Natural killer cell (primary cell): ENCODE measurements around the gene KIAA1958. TPM values are rescaled to one million over a fixed set of nuclear protein-coding genes. Genes with fewer than 3 reads are reported as not detected.

ENCODE experiments used
- ATAC-seq, 3 donors: fragments of 150-1000 bp in 2 of 3; fragments of 200-7000 bp in 1 of 3; cut with Tn5 transposase; 1 replicate in 1 of 3; 2 replicates in 2 of 3; pipeline ENCODE4 v1.10.0; 2021; ENCODE audit warnings: mild to moderate bottlenecking in 2 of 3, moderate library complexity in 2 of 3
- DNase-seq, 2 donors: peaks; one replicate each; pipeline versions ENCODE4 v3.0.0 to v3.0.0-alpha.2; 2013 to 2021; ENCODE audit warnings: mixed read lengths in 1 of 2
- H3K27ac ChIP-seq: one replicate; pipeline ENCODE4 v1.5.1; 2013; ENCODE audit warnings: mild to moderate bottlenecking, low read length
- H3K27me3 ChIP-seq: one replicate; pipeline ENCODE4 v1.6.1; 2013; ENCODE audit warnings: low read length; ENCODE audit not compliant: control insufficient read depth, insufficient read depth
- H3K36me3 ChIP-seq: one replicate; pipeline ENCODE4 v1.6.1; 2013; ENCODE audit warnings: low read length; ENCODE audit not compliant: control insufficient read depth, insufficient read depth
- H3K4me1 ChIP-seq: one replicate; pipeline ENCODE4 v1.6.1; 2013; ENCODE audit warnings: low read length; ENCODE audit not compliant: control insufficient read depth, insufficient read depth
- H3K4me3 ChIP-seq: one replicate; pipeline ENCODE4 v1.5.1; 2013; ENCODE audit warnings: low read length
- H3K9me3 ChIP-seq: one replicate; pipeline ENCODE4 v1.6.1; 2013; ENCODE audit warnings: low read length; ENCODE audit not compliant: control insufficient read depth, insufficient read depth
- H3K27ac Mint-ChIP-seq, 2 donors: one replicate each; pipeline ENCODE4 v1.8.0; 2022; ENCODE audit warnings: mild to moderate bottlenecking in 2 of 2, mixed read lengths in 2 of 2, moderate library complexity in 1 of 2
- H3K27me3 Mint-ChIP-seq, 2 donors: one replicate each; pipeline ENCODE4 v1.8.0; 2022; ENCODE audit warnings: low read depth in 2 of 2, mixed read lengths in 2 of 2
- H3K36me3 Mint-ChIP-seq: one replicate; pipeline ENCODE4 v1.8.0; 2022; ENCODE audit warnings: mixed read lengths
- H3K4me1 Mint-ChIP-seq, 2 donors: one replicate each; pipeline ENCODE4 v1.8.0; 2022; ENCODE audit warnings: mixed read lengths in 2 of 2
- H3K4me3 Mint-ChIP-seq: one replicate; pipeline ENCODE4 v1.8.0; 2022; ENCODE audit warnings: mild to moderate bottlenecking, moderate library complexity, mixed read lengths
- H3K9me3 Mint-ChIP-seq, 2 donors: one replicate each; pipeline ENCODE4 v1.8.0; 2022; ENCODE audit warnings: mixed read lengths in 2 of 2
- WGBS: methylation state at CpG from one replicate; pipeline ENCODE4 v1.1.7; 2013; ENCODE audit warnings: missing lambda C conversion rate; ENCODE audit not compliant: insufficient coverage; 5-methylcytosine and 5-hydroxymethylcytosine counted together
- intact Hi-C: fragments of 100-400 bp; cut with micrococcal nuclease; formaldehyde crosslinking; loops from one replicate; pipeline ENCODE4 v1.14.2; 2022
- total RNA-seq, 4 donors: library from RNA; stranded (reverse); fragments of 120-200 nt in 1 of 4; gene quantifications; one replicate each; pipeline versions ENCODE4 v1.2.3 to v1.2.4, GENCODE V29; 2013 to 2022
- TF ChIP-seq, protein P1 (sequence below): fragments of 200-600 bp; IDR thresholded peaks from one replicate; pipeline ENCODE4 v1.8.0; 2022; ENCODE audit warnings: antibody characterized with exemption

The KIAA1958 gene
- total RNA-seq, 3 donors from 2014 or later (not counting 1 experiment from before 2014, with no cell fraction given): 5.4 to 6.1 (median 5.5) TPM

DNA sequence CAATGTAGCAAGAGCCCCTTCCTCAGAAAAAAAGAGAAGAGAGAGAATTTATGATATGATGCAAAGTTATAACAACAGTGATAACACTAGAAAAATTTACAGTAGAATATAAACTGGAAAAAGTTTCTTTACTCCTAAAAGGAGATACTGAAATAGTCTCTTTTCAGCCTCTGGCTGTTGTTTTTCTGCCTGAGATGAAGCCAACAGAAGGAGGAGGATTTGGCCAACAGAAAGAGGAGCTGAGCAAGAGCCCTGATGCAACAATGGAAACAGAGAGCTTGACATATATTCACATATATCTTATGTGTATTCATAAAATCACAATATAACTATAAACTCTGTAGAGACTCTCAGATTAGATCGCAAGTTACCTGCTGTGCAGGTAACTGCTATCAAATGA is 122.2 kb downstream of the KIAA1958 start:
- no peak overlapping the region for H3K4me3 Mint-ChIP-seq
- ATAC-seq: no peak
- intact Hi-C loops: no loop called here
- H3K36me3 ChIP-seq: no peaks in the 10 kb centered on the region
- no peaks in the 10 kb centered on the region for H3K27me3 Mint-ChIP-seq
- H3K36me3 Mint-ChIP-seq: no peaks in the 10 kb centered on the region
- TF ChIP-seq, protein P1, sequence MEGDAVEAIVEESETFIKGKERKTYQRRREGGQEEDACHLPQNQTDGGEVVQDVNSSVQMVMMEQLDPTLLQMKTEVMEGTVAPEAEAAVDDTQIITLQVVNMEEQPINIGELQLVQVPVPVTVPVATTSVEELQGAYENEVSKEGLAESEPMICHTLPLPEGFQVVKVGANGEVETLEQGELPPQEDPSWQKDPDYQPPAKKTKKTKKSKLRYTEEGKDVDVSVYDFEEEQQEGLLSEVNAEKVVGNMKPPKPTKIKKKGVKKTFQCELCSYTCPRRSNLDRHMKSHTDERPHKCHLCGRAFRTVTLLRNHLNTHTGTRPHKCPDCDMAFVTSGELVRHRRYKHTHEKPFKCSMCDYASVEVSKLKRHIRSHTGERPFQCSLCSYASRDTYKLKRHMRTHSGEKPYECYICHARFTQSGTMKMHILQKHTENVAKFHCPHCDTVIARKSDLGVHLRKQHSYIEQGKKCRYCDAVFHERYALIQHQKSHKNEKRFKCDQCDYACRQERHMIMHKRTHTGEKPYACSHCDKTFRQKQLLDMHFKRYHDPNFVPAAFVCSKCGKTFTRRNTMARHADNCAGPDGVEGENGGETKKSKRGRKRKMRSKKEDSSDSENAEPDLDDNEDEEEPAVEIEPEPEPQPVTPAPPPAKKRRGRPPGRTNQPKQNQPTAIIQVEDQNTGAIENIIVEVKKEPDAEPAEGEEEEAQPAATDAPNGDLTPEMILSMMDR: no peak
- H3K9me3 ChIP-seq: no peaks in the 10 kb centered on the region
- H3K27ac Mint-ChIP-seq: no peak overlapping the region
- H3K4me1 ChIP-seq: no peaks in the 10 kb centered on the region
- H3K27ac ChIP-seq: no peak overlapping the region
- DNase-seq: no peak
- H3K27me3 ChIP-seq: no peaks in the 10 kb centered on the region
- H3K4me3 ChIP-seq: no peak overlapping the region
- no peaks in the 10 kb centered on the region for H3K9me3 Mint-ChIP-seq
- H3K4me1 Mint-ChIP-seq: no peaks in the 10 kb centered on the region
- WGBS: 100% methylated on average over 1 of the region's 1 CpG

DNA sequence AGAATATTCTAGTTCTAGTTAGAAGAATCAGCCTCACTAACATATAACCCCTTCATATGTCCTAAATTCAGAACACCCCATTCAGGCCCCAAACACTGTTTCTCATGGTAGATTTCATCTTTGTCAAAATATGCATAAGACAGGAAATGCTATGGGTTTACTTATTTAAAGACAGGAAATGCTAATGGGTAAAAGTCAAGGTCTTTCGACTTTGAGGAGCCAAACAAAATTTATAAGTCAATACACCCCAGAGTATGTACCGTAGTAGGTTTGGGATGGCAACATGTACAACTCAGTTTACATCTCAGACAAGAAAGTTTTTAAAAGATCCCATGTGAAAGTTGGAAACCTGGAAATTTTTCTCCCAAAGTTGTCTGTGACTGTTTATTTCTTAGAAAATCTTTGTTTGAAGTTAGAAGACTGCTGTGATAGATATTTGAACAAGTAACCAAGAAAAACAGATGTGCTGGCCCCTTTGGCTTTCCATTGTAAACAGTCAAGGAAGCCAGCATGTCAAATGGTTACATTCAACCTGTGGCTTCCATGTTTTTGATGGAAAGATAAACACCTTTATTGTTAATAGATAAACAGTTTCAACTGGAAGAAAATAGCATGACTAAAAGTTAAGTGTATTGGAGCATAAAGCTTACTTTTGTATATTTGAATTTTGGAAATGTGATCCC is 129.1 kb downstream of the KIAA1958 start:
- no peaks in the 10 kb centered on the region for H3K9me3 Mint-ChIP-seq
- H3K4me3 Mint-ChIP-seq: no peak overlapping the region
- Histone ChIP-seq H3K27me3 (no peaks in the 10 kb centered on the region), H3K4me3 (no peak overlapping the region), H3K9me3 (no peaks in the 10 kb centered on the region), H3K27ac (no peak overlapping the region), H3K36me3 (no peaks in the 10 kb centered on the region), H3K4me1 (no peaks in the 10 kb centered on the region)
- ATAC-seq: no peak
- DNase-seq: no peak
- no peaks in the 10 kb centered on the region for H3K36me3 Mint-ChIP-seq
- TF ChIP-seq, protein P1: no peak
- H3K27me3 Mint-ChIP-seq: no peaks in the 10 kb centered on the region
- peaks cover 0 to 4% of the 10 kb centered on the region in 2 donors for H3K4me1 Mint-ChIP-seq
- no CpG with 5 or more reads among the region's 2 CpGs for WGBS
- no peak overlapping the region for H3K27ac Mint-ChIP-seq
- intact Hi-C loops: no loop called here

DNA sequence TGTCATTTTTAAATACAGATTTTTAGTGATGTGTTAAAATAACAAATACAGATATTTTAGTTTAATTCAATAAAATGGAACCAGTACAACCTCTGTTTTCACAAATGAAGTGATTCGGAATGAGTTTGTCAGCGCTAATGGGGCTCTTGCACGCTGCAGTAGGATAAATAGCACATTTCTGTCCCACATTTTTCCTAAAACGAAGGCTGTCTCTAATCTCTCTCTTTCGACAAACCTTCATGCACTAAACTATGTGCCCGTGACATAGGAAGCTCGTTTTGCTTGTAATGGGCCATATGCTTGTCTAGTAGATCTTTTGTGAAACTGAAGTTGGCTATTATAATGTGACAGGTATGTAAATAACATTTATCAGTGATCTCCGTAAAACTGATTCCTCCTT is 130.7 kb downstream of the KIAA1958 start:
- Mint-ChIP-seq H3K9me3 (no peaks in the 10 kb centered on the region), H3K4me1 (peaks cover 0 to 4% of the 10 kb centered on the region in 2 donors), H3K36me3 (no peaks in the 10 kb centered on the region), H3K27me3 (no peaks in the 10 kb centered on the region), H3K4me3 (no peak overlapping the region), H3K27ac (no peak overlapping the region)
- 99% methylated on average over 5 of the region's 8 CpGs for WGBS
- H3K4me1 ChIP-seq: no peaks in the 10 kb centered on the region
- DNase-seq (no peak), ATAC-seq (no peak)
- TF ChIP-seq, protein P1: no peak
- H3K9me3 ChIP-seq: no peaks in the 10 kb centered on the region
- H3K36me3 ChIP-seq: no peaks in the 10 kb centered on the region
- no peak overlapping the region for H3K4me3 ChIP-seq
- intact Hi-C loops: no loop called here
- H3K27me3 ChIP-seq: no peaks in the 10 kb centered on the region
- no peak overlapping the region for H3K27ac ChIP-seq
